Vagina (tissue), 2 donors: ENCODE data around the gene NPAS3. TPM values are rescaled to one million over a fixed set of nuclear protein-coding genes. Genes with fewer than 3 reads are reported as not detected.

ENCODE experiments used
- DNase-seq, 2 donors: peaks; one replicate each; pipeline ENCODE4 v3.0.0-alpha.2; 2017; ENCODE audit errors: extremely low spot score in 2 of 2
- H3K27ac ChIP-seq: fragments of 200-600 bp; sonication (generic); one replicate; pipeline ENCODE4 v1.5.1; 2019
- H3K27me3 ChIP-seq: fragments of 200-600 bp; sonication (generic); one replicate; pipeline ENCODE4 v1.5.1; 2019
- H3K36me3 ChIP-seq, 2 donors: fragments of 200-600 bp; sonication (generic); one replicate each; pipeline ENCODE4 v1.5.1; 2017 to 2019
- H3K4me1 ChIP-seq: fragments of 200-600 bp; sonication (generic); one replicate; pipeline ENCODE4 v1.5.1; 2019
- H3K4me3 ChIP-seq, 2 donors: fragments of 200-600 bp; sonication (generic); 1 replicate in 1 of 2; 2 replicates in 1 of 2; pipeline ENCODE4 v1.5.1; 2016 to 2019
- H3K9me3 ChIP-seq: fragments of 200-600 bp; sonication (generic); one replicate; pipeline ENCODE4 v1.5.1; 2019
- CTCF ChIP-seq, 3 experiments: fragments of 450-650 bp in 2 of 3; fragments of 200-600 bp in 1 of 3; sonication (generic) in 1 of 3; IDR thresholded peaks; one replicate each; pipeline ENCODE4 v1.5.1; 2017 to 2019; ENCODE audit warnings: antibody characterized with exemption in 3 of 3, mild to moderate bottlenecking in 2 of 3, moderate library complexity in 2 of 3
- POLR2A ChIP-seq, 2 donors: fragments of 450-650 bp; IDR thresholded peaks; one replicate each; pipeline ENCODE4 v1.6.1; 2017; ENCODE audit warnings: antibody characterized with exemption in 2 of 2, mild to moderate bottlenecking in 2 of 2, moderate library complexity in 2 of 2
- POLR2AphosphoS5 ChIP-seq, 2 donors: sonication (generic); formaldehyde crosslinking; IDR thresholded peaks; one replicate each; pipeline ENCODE4 v1.9.0; 2017; ENCODE audit warnings: antibody characterized with exemption in 2 of 2, mild to moderate bottlenecking in 2 of 2, low read depth in 1 of 2; ENCODE audit not compliant: insufficient read depth in 1 of 2
- intact Hi-C: fragments of 100-400 bp; cut with DNase I; formaldehyde crosslinking; loops from one replicate; pipeline ENCODE4 v1.15.1; 2023
- total RNA-seq: library from RNA; depleted of rRNA; stranded (reverse); fragments of >200 nt; gene quantifications from one replicate; pipeline ENCODE4 v1.2.3, GENCODE V29; 2016

The NPAS3 gene
- total RNA-seq, 1 donor from 2014 or later, result 1.2 TPM

GRCh38 chr14:33809396-33809981, 870.8 kb downstream of the NPAS3 start:
- no peaks in the 10 kb centered on the region for H3K36me3 ChIP-seq
- no peaks in the 10 kb centered on the region for H3K4me1 ChIP-seq
- no peaks in the 10 kb centered on the region for H3K27me3 ChIP-seq
- no peak for DNase-seq
- no peak overlapping the region for H3K4me3 ChIP-seq
- H3K9me3 ChIP-seq, result no peaks in the 10 kb centered on the region
- intact Hi-C loops, result no loop called here
- TF ChIP-seq POLR2AphosphoS5 (IDR thresholded peaks at IDR 0.05; ENCODE audit: insufficient read depth in 1 of 2, low read depth in 1 of 2) (no peak), POLR2A (IDR thresholded peaks at IDR 0.05) (no peak), CTCF (IDR thresholded peaks at IDR 0.05) (no peak)
- no peak overlapping the region for H3K27ac ChIP-seq

- Histone ChIP-seq H3K27me3 (no peaks in the 10 kb centered on the region), H3K4me3 (no peak overlapping the region), H3K4me1 (no peaks in the 10 kb centered on the region), H3K36me3 (no peaks in the 10 kb centered on the region), H3K27ac (no peak overlapping the region), H3K9me3 (no peaks in the 10 kb centered on the region)
- TF ChIP-seq POLR2A (IDR thresholded peaks at IDR 0.05) (no peak), POLR2AphosphoS5 (IDR thresholded peaks at IDR 0.05; ENCODE audit: insufficient read depth in 1 of 2, low read depth in 1 of 2) (no peak), CTCF (IDR thresholded peaks at IDR 0.05) (no peak)
- intact Hi-C loops, result no loop called here
- DNase-seq, result no peak
Measured at GRCh38 chr14:33810308-33810707, 871.6 kb downstream of the NPAS3 start.

GRCh38 chr14:33811721-33812120, 873.0 kb downstream of the NPAS3 start:
- TF ChIP-seq CTCF (IDR thresholded peaks at IDR 0.05) (no peak), POLR2AphosphoS5 (IDR thresholded peaks at IDR 0.05; ENCODE audit: insufficient read depth in 1 of 2, low read depth in 1 of 2) (no peak), POLR2A (IDR thresholded peaks at IDR 0.05) (no peak)
- no peak overlapping the region for H3K27ac ChIP-seq

GRCh38 chr14:33812181-33812580, 873.5 kb downstream of the NPAS3 start:
- Histone ChIP-seq H3K4me1 (no peaks in the 10 kb centered on the region), H3K4me3 (no peak overlapping the region), H3K36me3 (no peaks in the 10 kb centered on the region), H3K9me3 (no peaks in the 10 kb centered on the region), H3K27ac (no peak overlapping the region), H3K27me3 (no peaks in the 10 kb centered on the region)
- intact Hi-C loops, result no loop called here
- DNase-seq, result no peak
- TF ChIP-seq POLR2A (IDR thresholded peaks at IDR 0.05) (no peak), CTCF (IDR thresholded peaks at IDR 0.05) (no peak), POLR2AphosphoS5 (IDR thresholded peaks at IDR 0.05; ENCODE audit: insufficient read depth in 1 of 2, low read depth in 1 of 2) (no peak)

More at GRCh38 chr14:33811721-33812120, 873.0 kb downstream of the NPAS3 start:
- DNase-seq, result no peak
- Histone ChIP-seq H3K4me1 (no peaks in the 10 kb centered on the region), H3K9me3 (no peaks in the 10 kb centered on the region), H3K4me3 (no peak overlapping the region), H3K27me3 (no peaks in the 10 kb centered on the region), H3K36me3 (no peaks in the 10 kb centered on the region)
- intact Hi-C loops, result no loop called here

- no peaks in the 10 kb centered on the region for H3K4me1 ChIP-seq
- intact Hi-C loops, result no loop called here
- H3K9me3 ChIP-seq, result no peaks in the 10 kb centered on the region
- TF ChIP-seq POLR2A (IDR thresholded peaks at IDR 0.05), result no peak
- no peaks in the 10 kb centered on the region for H3K36me3 ChIP-seq
- H3K27me3 ChIP-seq, result no peaks in the 10 kb centered on the region
- H3K27ac ChIP-seq, result no peak overlapping the region
- no peak overlapping the region for H3K4me3 ChIP-seq
- no peak for DNase-seq
Measured at GRCh38 chr14:33812601-33813000, 873.9 kb downstream of the NPAS3 start.
